HCT116 (cell line): ENCODE data around the gene RPL39L. TPM values are rescaled to one million over a fixed set of nuclear protein-coding genes. Genes with fewer than 3 reads are reported as not detected.

Source experiments
- ATAC-seq: fragments of 200-7000 bp; cut with Tn5 transposase; 2 replicates; pipeline ENCODE4 v1.9.1; 2020; ENCODE audit warnings: mild to moderate bottlenecking, moderate library complexity
- BruUV-seq: library from RNA; stranded (reverse); fragments of 400-500 nt; replicated peaks from 2 replicates; lab custom pipeline; 2021; lab: Mats Ljungman, UMichigan
- CTCF ChIA-PET: fragments of 300-600 bp; sonication (Branson Sonifier 250); formaldehyde crosslinking; loops from one replicate; lab custom pipeline; 2021; ENCODE audit warnings: antibody characterized with exemption; lab: Charles Lee
- POLR2A ChIA-PET: fragments of 300-600, 350-600 bp; sonication (Branson Sonifier 250); formaldehyde crosslinking; loops from one replicate; lab custom pipeline; 2021; ENCODE audit warnings: antibody characterized with exemption; lab: Charles Lee
- RAD21 ChIA-PET, 2 experiments: fragments of 300-600 bp; sonication (Branson Sonifier 250); formaldehyde crosslinking; loops; one replicate each; lab custom pipeline; 2023; ENCODE audit warnings: low total read pairs in 2 of 2; ENCODE audit not compliant: uncharacterized antibody in 2 of 2, unreplicated experiment in 2 of 2, low non-redundant PET in 1 of 2; lab: Charles Lee
- DNase-seq: peaks from one replicate; pipeline ENCODE4 v3.0.0-alpha.2; 2010; ENCODE audit warnings: low read depth, low spot score
- H2AFZ ChIP-seq: fragments of 200-600 bp; shearing (Covaris generic), sonication (generic); 2 replicates; pipeline ENCODE4 v1.6.1; 2017; ENCODE audit warnings: low read depth, mixed run types, mixed read lengths, antibody characterized with exemption, low read length; ENCODE audit not compliant: poor library complexity, severe bottlenecking
- H3K27ac ChIP-seq: 2 replicates; pipeline ENCODE4 v1.5.1; 2012; ENCODE audit warnings: low read depth, low read length
- H3K27me3 ChIP-seq: fragments of 200-600 bp; sonication (generic); 2 replicates; pipeline ENCODE4 v1.6.1; 2016; ENCODE audit warnings: mixed run types, low read length, mixed read lengths; ENCODE audit not compliant: insufficient read depth
- H3K36me3 ChIP-seq, 2 experiments: fragments of 200-500 bp in 1 of 2; fragments of 200-600 bp in 1 of 2; sonication (Bioruptor generic) in 1 of 2; sonication (generic) in 1 of 2; 2 replicates each; pipeline versions ENCODE4 v1.5.1 to v1.6.1; 2014 to 2016; ENCODE audit warnings: low read length in 2 of 2, inconsistent platforms in 1 of 2, mixed read lengths in 1 of 2, mixed run types in 1 of 2; ENCODE audit not compliant: insufficient read depth in 2 of 2, control insufficient read depth in 1 of 2
- H3K4me1 ChIP-seq, 2 experiments: fragments of 200-600 bp in 1 of 2; sonication (generic) in 1 of 2; 2 replicates each; pipeline versions ENCODE4 v1.5.1 to v1.6.1; 2012 to 2017; ENCODE audit warnings: low read length in 2 of 2, inconsistent platforms in 1 of 2, mild to moderate bottlenecking in 1 of 2, mixed read lengths in 1 of 2, mixed run types in 1 of 2, moderate library complexity in 1 of 2; ENCODE audit not compliant: insufficient read depth in 2 of 2, control insufficient read depth in 1 of 2
- H3K4me2 ChIP-seq: fragments of 200-600 bp; sonication (generic); 2 replicates; pipeline ENCODE4 v1.6.1; 2017; ENCODE audit warnings: mixed run types, low read length, mixed read lengths
- H3K4me3 ChIP-seq, 2 experiments: fragments of 200-600 bp in 1 of 2; sonication (generic) in 1 of 2; replicated peaks in 1 of 2; 2 replicates each; pipeline ENCODE4 v1.5.1; 2011 to 2016; ENCODE audit warnings: low read length in 2 of 2, control low read depth in 1 of 2, low read depth in 1 of 2, mild to moderate bottlenecking in 1 of 2, mixed read lengths in 1 of 2, mixed run types in 1 of 2
- H3K79me2 ChIP-seq: fragments of 200-600 bp; sonication (generic); 2 replicates; pipeline ENCODE4 v1.6.1; 2017; ENCODE audit warnings: mild to moderate bottlenecking, mixed run types, low read length, moderate library complexity, mixed read lengths; ENCODE audit not compliant: insufficient read depth
- H3K9ac ChIP-seq: fragments of 200-600 bp; sonication (generic); 2 replicates; pipeline ENCODE4 v1.6.1; 2016; ENCODE audit warnings: low read length, mixed read lengths
- H3K9me2 ChIP-seq: fragments of 200-600 bp; sonication (generic), shearing (Covaris generic); 2 replicates; pipeline ENCODE4 v1.6.1; 2017; ENCODE audit warnings: mixed run types, mild to moderate bottlenecking, moderate library complexity; ENCODE audit not compliant: insufficient read depth
- H3K9me3 ChIP-seq, 2 experiments: fragments of 200-500 bp in 1 of 2; fragments of 200-600 bp in 1 of 2; sonication (Bioruptor generic) in 1 of 2; sonication (generic) in 1 of 2; 2 replicates each; pipeline ENCODE4 v1.6.1; 2014 to 2017; ENCODE audit warnings: low read length in 2 of 2, mixed read lengths in 2 of 2, inconsistent platforms in 1 of 2, low read depth in 1 of 2, mild to moderate bottlenecking in 1 of 2, mixed run types in 1 of 2, moderate library complexity in 1 of 2; ENCODE audit not compliant: control insufficient read depth in 1 of 2, insufficient read depth in 1 of 2
- H4K20me1 ChIP-seq: fragments of 200-600 bp; sonication (generic), shearing (Covaris generic); 2 replicates; pipeline ENCODE4 v1.6.1; 2017; ENCODE audit warnings: mixed run types, mild to moderate bottlenecking, moderate library complexity; ENCODE audit not compliant: insufficient read depth
- ATF3 ChIP-seq: IDR thresholded peaks from 2 replicates; pipeline ENCODE4 v1.6.1; 2012
- CBX3 ChIP-seq: IDR thresholded peaks from 2 replicates; pipeline ENCODE4 v1.6.1; 2012; ENCODE audit warnings: low read depth
- CEBPB ChIP-seq: IDR thresholded peaks from 2 replicates; pipeline ENCODE4 v1.6.1; 2012; ENCODE audit warnings: low read depth
- EGR1 ChIP-seq: IDR thresholded peaks from 2 replicates; pipeline ENCODE4 v1.6.1; 2012; ENCODE audit warnings: low read depth
- ELF1 ChIP-seq: IDR thresholded peaks from 2 replicates; pipeline ENCODE4 v1.6.1; 2012; ENCODE audit warnings: low read depth, borderline replicate concordance
- EZH2 ChIP-seq: fragments of 200-600 bp; sonication (generic); IDR thresholded peaks from 2 replicates; pipeline ENCODE4 v1.6.1; 2017; ENCODE audit warnings: antibody characterized with exemption, mixed run types
- EZH2phosphoT487 ChIP-seq: fragments of 200-600 bp; IDR thresholded peaks from 2 replicates; pipeline ENCODE4 v1.6.1; 2018; ENCODE audit warnings: antibody characterized with exemption, borderline replicate concordance
- FOSL1 ChIP-seq: IDR thresholded peaks from 2 replicates; pipeline ENCODE4 v1.6.1; 2012; ENCODE audit warnings: low read depth
- MAX ChIP-seq: IDR thresholded peaks from 2 replicates; pipeline ENCODE4 v1.6.1; 2012
- POLR2A ChIP-seq: IDR thresholded peaks from 2 replicates; pipeline ENCODE4 v1.7.0; 2011; ENCODE audit warnings: borderline replicate concordance; ENCODE audit not compliant: insufficient read depth, insufficient read length; ENCODE audit errors: extremely low read depth
- POLR2AphosphoS5 ChIP-seq: IDR thresholded peaks from 2 replicates; pipeline ENCODE4 v1.6.1; 2011; ENCODE audit warnings: mild to moderate bottlenecking, low read depth, low read length, moderate library complexity
- RAD21 ChIP-seq: IDR thresholded peaks from 2 replicates; pipeline ENCODE4 v1.6.1; 2012; ENCODE audit warnings: low read depth, mild to moderate bottlenecking
- SIN3A ChIP-seq: IDR thresholded peaks from 2 replicates; pipeline ENCODE4 v1.6.1; 2012; ENCODE audit warnings: low read depth
- SP1 ChIP-seq: IDR thresholded peaks from 2 replicates; pipeline ENCODE4 v1.6.1; 2012; ENCODE audit warnings: low read depth
- SRF ChIP-seq: IDR thresholded peaks from 2 replicates; pipeline ENCODE4 v1.6.1; 2012; ENCODE audit warnings: low read depth
- TCF7L2 ChIP-seq: IDR thresholded peaks from 2 replicates; pipeline ENCODE4 v1.7.0; 2011; ENCODE audit warnings: borderline replicate concordance, inconsistent platforms; ENCODE audit not compliant: insufficient read depth, insufficient read length; ENCODE audit errors: extremely low read depth
- YY1 ChIP-seq: IDR thresholded peaks from 2 replicates; pipeline ENCODE4 v1.6.1; 2011; ENCODE audit warnings: low read length, low read depth, moderate library complexity, mild to moderate bottlenecking; ENCODE audit not compliant: insufficient replicate concordance; ENCODE audit errors: extremely low read depth
- ZBTB33 ChIP-seq: IDR thresholded peaks from 2 replicates; pipeline ENCODE4 v1.6.1; 2011; ENCODE audit warnings: mild to moderate bottlenecking, low read length, moderate library complexity; ENCODE audit not compliant: insufficient replicate concordance; ENCODE audit errors: extremely low read depth
- ZFX ChIP-seq: fragments of 450-650 bp; IDR thresholded peaks from 2 replicates; pipeline ENCODE4 v1.6.1; 2017
- ZNF274 ChIP-seq: fragments of 200-500 bp; sonication (Bioruptor generic); IDR thresholded peaks from 2 replicates; pipeline ENCODE4 v1.6.1; 2014; ENCODE audit warnings: mild to moderate bottlenecking, low read depth, low read length, inconsistent platforms
- intact Hi-C: fragments of 100-400 bp; cut with micrococcal nuclease; formaldehyde crosslinking; loops from 2 replicates; pipeline ENCODE4 v1.10.0; 2022
- total RNA-seq: library from RNA; stranded (reverse); gene quantifications from one replicate; pipeline ENCODE4 v1.2.1, GENCODE V29; 2021; ENCODE audit not compliant: unreplicated experiment

Gene RPL39L
- total RNA-seq, 1 experiment from 2014 or later = not detected

DNA sequence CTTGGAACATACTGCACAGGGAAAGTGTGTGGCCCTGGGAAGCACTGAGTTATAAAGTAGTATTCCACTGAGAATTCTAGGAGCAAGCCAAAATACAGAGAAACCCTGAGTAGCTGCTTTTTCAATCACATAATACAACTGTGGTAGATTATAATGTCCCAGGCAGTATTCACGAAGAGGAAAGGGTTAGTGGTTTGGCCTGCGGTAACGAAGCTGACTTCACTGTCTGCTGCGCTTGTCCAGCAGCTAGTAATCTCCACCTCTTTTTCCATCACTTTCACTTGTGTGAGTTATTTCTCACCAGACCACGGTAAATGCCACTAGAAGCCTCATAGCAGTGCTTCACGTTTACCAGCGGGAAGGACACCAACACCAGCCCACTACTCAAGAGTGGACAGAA is 34.4 kb downstream of the RPL39L start:
- RAD21 ChIA-PET = no interaction called here
- DNase-seq = no peak
- H3K27me3 ChIP-seq = no peaks in the 10 kb centered on the region
- CTCF ChIA-PET = no interaction called here
- H3K36me3 ChIP-seq = no peaks in the 10 kb centered on the region
- POLR2A ChIA-PET = no interaction called here
- no peak overlapping the region for H3K4me3 ChIP-seq
- no peak overlapping the region for H3K27ac ChIP-seq
- no peak for ATAC-seq
- H3K9me2 ChIP-seq = no peaks in the 10 kb centered on the region
- no peak for TF ChIP-seq CBX3
- TF ChIP-seq EZH2phosphoT487 = no peak
- TF ChIP-seq POLR2AphosphoS5 = no peak
- TF ChIP-seq ELF1 = no peak
- no peak for TF ChIP-seq ZNF274
- TF ChIP-seq, all 23 proteins: peak for 0
- Histone ChIP-seq H3K9ac (no peak overlapping the region), H4K20me1 (no peaks in the 10 kb centered on the region), H3K79me2 (no peaks in the 10 kb centered on the region), H3K9me3 (no peaks in the 10 kb centered on the region), H2AFZ (no peak overlapping the region), H3K4me1 (peaks cover 6 to 8% of the 10 kb centered on the region in 2 experiments; a peak in 3 of 4 replicates), H3K4me2 (no peak overlapping the region)
- intact Hi-C loops = no loop called here
- BruUV-seq = no TSS peak

GRCh38 chr3:187104342-187104741 is 35.0 kb downstream of the RPL39L start:
- H3K9me3 ChIP-seq = no peaks in the 10 kb centered on the region
- peaks cover 6 to 8% of the 10 kb centered on the region in 2 experiments; a peak in 3 of 4 replicates for H3K4me1 ChIP-seq
- no peak overlapping the region for H2AFZ ChIP-seq
- H3K4me2 ChIP-seq = no peak overlapping the region
- no peaks in the 10 kb centered on the region for H4K20me1 ChIP-seq
- H3K79me2 ChIP-seq = no peaks in the 10 kb centered on the region
- no peak overlapping the region for H3K27ac ChIP-seq
- no peak overlapping the region for H3K4me3 ChIP-seq
- ChIA-PET CTCF (no interaction called here), POLR2A (no interaction called here), RAD21 (no interaction called here)
- BruUV-seq = no TSS peak
- H3K9ac ChIP-seq = no peak overlapping the region
- no peaks in the 10 kb centered on the region for H3K9me2 ChIP-seq
- H3K36me3 ChIP-seq = no peaks in the 10 kb centered on the region
- DNase-seq (no peak), ATAC-seq (no peak)
- H3K27me3 ChIP-seq = no peaks in the 10 kb centered on the region
- intact Hi-C loops = no loop called here
- TF ChIP-seq RAD21 = no peak
- TF ChIP-seq EZH2phosphoT487 = no peak
- no peak for TF ChIP-seq POLR2AphosphoS5
- TF ChIP-seq ZNF274 = no peak
- no peak for TF ChIP-seq SRF
- TF ChIP-seq POLR2A = no peak
- TF ChIP-seq SIN3A = no peak
- no peak for TF ChIP-seq CEBPB
- no peak for TF ChIP-seq EGR1
- TF ChIP-seq TCF7L2 = no peak
- TF ChIP-seq CBX3 = no peak
- TF ChIP-seq ATF3 = no peak
- TF ChIP-seq EZH2 = no peak
- TF ChIP-seq MAX = no peak
- no peak for TF ChIP-seq SP1
- no peak for TF ChIP-seq YY1
- no peak for TF ChIP-seq ZFX
- no peak for TF ChIP-seq FOSL1
- no peak for TF ChIP-seq ZBTB33
